Sigmoid colon (tissue), 7 donors: ENCODE measurements around the gene ADM. TPM values are rescaled to one million over a fixed set of nuclear protein-coding genes. Genes with fewer than 3 reads are reported as not detected.

Experiments
- DNase-seq: peaks from one replicate; pipeline ENCODE4 v3.0.0-alpha.2; 2019
- H3K27ac ChIP-seq, 4 donors: fragments of 200-600 bp; sonication (generic); one replicate each; pipeline ENCODE4 v1.5.1; 2016 to 2019; ENCODE audit warnings: mild to moderate bottlenecking in 1 of 4
- H3K27me3 ChIP-seq, 3 donors: fragments of 200-600 bp; sonication (generic); one replicate each; pipeline ENCODE4 v1.5.1; 2019; ENCODE audit warnings: mild to moderate bottlenecking in 1 of 3
- H3K36me3 ChIP-seq, 4 donors: fragments of 200-600 bp; sonication (generic); one replicate each; pipeline ENCODE4 v1.5.1; 2016 to 2019
- H3K4me1 ChIP-seq, 4 donors: fragments of 200-600 bp; sonication (generic); one replicate each; pipeline ENCODE4 v1.5.1; 2017 to 2019
- H3K4me3 ChIP-seq, 4 donors: fragments of 200-600 bp; sonication (generic); one replicate each; pipeline ENCODE4 v1.5.1; 2017 to 2019; ENCODE audit warnings: mild to moderate bottlenecking in 2 of 4, moderate library complexity in 1 of 4
- H3K9me3 ChIP-seq, 4 donors: fragments of 200-600 bp in 3 of 4; sonication (generic) in 3 of 4; one replicate each; pipeline versions ENCODE4 v1.5.1 to v1.6.1; 2013 to 2019
- CTCF ChIP-seq, 4 experiments: fragments of 450-650 bp in 3 of 4; fragments of 200-600 bp in 1 of 4; IDR thresholded peaks; one replicate each; pipeline ENCODE4 v1.5.1; 2016 to 2019; ENCODE audit warnings: antibody characterized with exemption in 4 of 4, mild to moderate bottlenecking in 3 of 4, moderate library complexity in 2 of 4
- EP300 ChIP-seq, 4 donors: sonication (generic); formaldehyde crosslinking; IDR thresholded peaks; one replicate each; pipeline ENCODE4 v1.6.1; 2017; ENCODE audit warnings: antibody characterized with exemption in 4 of 4
- POLR2A ChIP-seq, 2 donors: fragments of 450-650 bp; IDR thresholded peaks; one replicate each; pipeline ENCODE4 v1.6.1; 2016; ENCODE audit warnings: antibody characterized with exemption in 2 of 2, mild to moderate bottlenecking in 2 of 2, moderate library complexity in 2 of 2
- POLR2AphosphoS5 ChIP-seq, 4 donors: sonication (generic); formaldehyde crosslinking; IDR thresholded peaks; one replicate each; pipeline ENCODE4 v1.6.1; 2017; ENCODE audit warnings: antibody characterized with exemption in 4 of 4
- WGBS, 2 donors: extraction: QIAGEN DNeasy Blood & Tissue Kit; methylation state at CpG; one replicate each; pipeline ENCODE4 v1.1.7; 2013; 5-methylcytosine and 5-hydroxymethylcytosine counted together
- intact Hi-C: fragments of 100-400 bp; cut with DNase I; formaldehyde crosslinking; loops from one replicate; pipeline ENCODE4 v1.15.1; 2023
- polyA plus RNA-seq, 3 donors: library from polyadenylated mRNA; stranded (reverse); fragments of 200-250 nt; gene quantifications; one replicate each; pipeline ENCODE4 v1.2.3, GENCODE V29; 2013
- total RNA-seq, 4 donors: library from RNA; depleted of rRNA; stranded (reverse); fragments of >200 nt; gene quantifications; one replicate each; pipeline ENCODE4 v1.1.0, GENCODE V29; 2016
- donor health status: healthy with polysubstance abuse.
- donor health status: Bipolar disorder and iron deficiency.
- donor health status: healthy.

Gene ADM
- total and polyA plus RNA-seq, 7 donors: 24.0 to 92.5 (median 61.7) TPM

GRCh38 chr11:10305964-10306918 is 1.4 kb downstream of the ADM start:
- Histone ChIP-seq H3K4me3 (peak overlapping the region; percentile 65 to 82 (median 71)), H3K4me1 (peaks cover 0 to 70% (median 53%) of the 10 kb centered on the region in 4 donors), H3K27me3 (no peaks in the 10 kb centered on the region), H3K9me3 (no peaks in the 10 kb centered on the region), H3K36me3 (no peaks in the 10 kb centered on the region), H3K27ac (peak overlapping the region; percentile 84 to 97 (median 94))
- 3 to 6% methylated on average over 65 of the region's 65 CpGs for WGBS, 2 donors
- no peak for DNase-seq
- intact Hi-C loops: loop anchor here (1.0 to 5.0 kb wide), 7 partner anchors 98 to 694 kb away; partner anchors contain the start of gene SWAP70
- peak in 1 of 4 donors; percentile 14 for TF ChIP-seq POLR2AphosphoS5 (IDR thresholded peaks at IDR 0.05)
- no peak for TF ChIP-seq EP300 (IDR thresholded peaks at IDR 0.05)

- H3K4me1 ChIP-seq: peaks cover 0 to 64% (median 53%) of the 10 kb centered on the region in 4 donors
- WGBS, 2 donors: 2 to 13% methylated on average over 9 of the region's 9 CpGs
Measured at GRCh38 chr11:10307022-10307399, 2.1 kb downstream of the ADM start.

GRCh38 chr11:10307400-10308200 is 2.7 kb downstream of the ADM start:
- Histone ChIP-seq H3K27ac (peak overlapping the region; percentile 84 to 97 (median 94)), H3K4me3 (peak overlapping the region; percentile 65 to 82 (median 71)), H3K9me3 (no peaks in the 10 kb centered on the region), H3K4me1 (peaks cover 0 to 59% (median 48%) of the 10 kb centered on the region in 4 donors), H3K27me3 (no peaks in the 10 kb centered on the region), H3K36me3 (no peaks in the 10 kb centered on the region)
- intact Hi-C loops: loop anchor here (1.0 to 5.0 kb wide), 7 partner anchors 205 to 695 kb away; partner anchors contain the start of gene SWAP70
- DNase-seq: peak; percentile 95
- TF ChIP-seq EP300 (IDR thresholded peaks at IDR 0.05) (no peak), POLR2AphosphoS5 (IDR thresholded peaks at IDR 0.05) (peak; percentile 17 to 79 (median 48)), POLR2A (IDR thresholded peaks at IDR 0.05) (peak in 1 of 2 donors; percentile 37), CTCF (IDR thresholded peaks at IDR 0.05) (peak; percentile 97 to 99 (median 99))
- WGBS, 2 donors: 1 to 2% methylated on average over 62 of the region's 62 CpGs

More at GRCh38 chr11:10307022-10307399, 2.1 kb downstream of the ADM start:
- no peak for TF ChIP-seq POLR2AphosphoS5 (IDR thresholded peaks at IDR 0.05)
- TF ChIP-seq EP300 (IDR thresholded peaks at IDR 0.05): no peak
- TF ChIP-seq POLR2A (IDR thresholded peaks at IDR 0.05): no peak
- no peak for TF ChIP-seq CTCF (IDR thresholded peaks at IDR 0.05)
- Histone ChIP-seq H3K9me3 (no peaks in the 10 kb centered on the region), H3K4me3 (peak overlapping the region; percentile 65 to 82 (median 71)), H3K27me3 (no peaks in the 10 kb centered on the region), H3K27ac (peak overlapping the region; percentile 84 to 97 (median 94)), H3K36me3 (no peaks in the 10 kb centered on the region)
- DNase-seq: no peak
- intact Hi-C loops: loop anchor here (1.0 to 5.0 kb wide), 7 partner anchors 205 to 695 kb away; partner anchors contain the start of gene SWAP70

- peaks cover 0 to 57% (median 47%) of the 10 kb centered on the region in 4 donors for H3K4me1 ChIP-seq
- H3K27ac ChIP-seq: peak overlapping the region; percentile 84 to 97 (median 94)
- no peaks in the 10 kb centered on the region for H3K36me3 ChIP-seq
- no peaks in the 10 kb centered on the region for H3K9me3 ChIP-seq
- intact Hi-C loops: loop anchor here (5.0 kb wide), 6 partner anchors 206 to 696 kb away; partner anchors contain the start of gene SWAP70
- H3K27me3 ChIP-seq: no peaks in the 10 kb centered on the region
- DNase-seq: no peak
- H3K4me3 ChIP-seq: peak overlapping the region; percentile 65 to 82 (median 71)
- TF ChIP-seq EP300 (IDR thresholded peaks at IDR 0.05) (no peak), POLR2AphosphoS5 (IDR thresholded peaks at IDR 0.05) (peak in 2 of 4 donors; percentile 56 to 71), CTCF (IDR thresholded peaks at IDR 0.05) (peak in 2 of 4 experiments; percentile 15 to 24)
- 17 to 22% methylated on average over 16 of the region's 16 CpGs for WGBS, 2 donors
Measured at GRCh38 chr11:10308201-10308954, 3.5 kb downstream of the ADM start.
